ENCODE data around the gene TUSC2.
A peak's percentile ranks its signal among the peaks of the same experiment; 100 is the strongest.

Gene TUSC2

DNA sequence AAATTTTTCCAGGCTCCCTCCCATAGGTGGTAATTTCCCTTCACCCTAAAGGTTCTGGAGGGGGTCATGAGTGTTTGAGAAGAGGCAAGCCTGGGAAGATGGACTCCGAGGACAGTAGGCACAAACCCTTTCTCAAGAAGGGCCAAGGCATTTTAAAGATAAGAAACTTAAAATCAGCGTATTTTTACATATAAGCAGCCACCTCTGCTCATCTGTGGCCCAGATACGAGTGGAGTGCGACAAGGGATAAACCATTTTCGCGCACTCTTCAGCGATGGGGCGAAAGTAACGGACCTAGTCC, 12.1 kb upstream of the TUSC2 start:
- Histone ChIP-seq H3K27me3 (ENCODE audit: insufficient read depth, low read length, poor library complexity) (peaks cover 4% of the 10 kb centered on the region), H3K4me3 (ENCODE audit: low read depth in 1 of 2, low read length in 2 of 2) (peak overlapping the region in 1 of 2 experiments; percentile 49; a peak in 2 of 4 replicates), H3K4me2 (ENCODE audit: insufficient read depth, low read length) (peak overlapping the region; percentile 57), H3K27ac (ENCODE audit: low read length) (no peak overlapping the region), H3K9ac (ENCODE audit: low read depth, low read length) (peak overlapping the region; percentile 46), H3K79me2 (ENCODE audit: insufficient read depth, low read length) (peaks cover 37% of the 10 kb centered on the region), H3K9me3 (ENCODE audit: insufficient read depth, low read length, severe bottlenecking) (no peaks in the 10 kb centered on the region), H4K20me1 (ENCODE audit: insufficient read depth, low read length) (peaks cover 16% of the 10 kb centered on the region), H3K36me3 (ENCODE audit: insufficient read depth, low read length) (peaks cover 16% of the 10 kb centered on the region; the same call in 1 of the 2 replicates), H2AFZ (ENCODE audit: low read depth, low read length) (0 out of 2 replicates have a peak overlapping the region, but pooled peaks have one; percentile 36), H3K4me1 (ENCODE audit: insufficient read depth, low read length) (peaks cover 42% of the 10 kb centered on the region)
- DNase-seq (no peak), ATAC-seq (ENCODE audit: insufficient read depth, low read depth) (no peak)
- no peak for TF ChIP-seq EZH2 (IDR thresholded peaks at IDR 0.05; ENCODE audit: borderline replicate concordance, low read depth, low read length, severe bottlenecking)
- TF ChIP-seq, protein P1, sequence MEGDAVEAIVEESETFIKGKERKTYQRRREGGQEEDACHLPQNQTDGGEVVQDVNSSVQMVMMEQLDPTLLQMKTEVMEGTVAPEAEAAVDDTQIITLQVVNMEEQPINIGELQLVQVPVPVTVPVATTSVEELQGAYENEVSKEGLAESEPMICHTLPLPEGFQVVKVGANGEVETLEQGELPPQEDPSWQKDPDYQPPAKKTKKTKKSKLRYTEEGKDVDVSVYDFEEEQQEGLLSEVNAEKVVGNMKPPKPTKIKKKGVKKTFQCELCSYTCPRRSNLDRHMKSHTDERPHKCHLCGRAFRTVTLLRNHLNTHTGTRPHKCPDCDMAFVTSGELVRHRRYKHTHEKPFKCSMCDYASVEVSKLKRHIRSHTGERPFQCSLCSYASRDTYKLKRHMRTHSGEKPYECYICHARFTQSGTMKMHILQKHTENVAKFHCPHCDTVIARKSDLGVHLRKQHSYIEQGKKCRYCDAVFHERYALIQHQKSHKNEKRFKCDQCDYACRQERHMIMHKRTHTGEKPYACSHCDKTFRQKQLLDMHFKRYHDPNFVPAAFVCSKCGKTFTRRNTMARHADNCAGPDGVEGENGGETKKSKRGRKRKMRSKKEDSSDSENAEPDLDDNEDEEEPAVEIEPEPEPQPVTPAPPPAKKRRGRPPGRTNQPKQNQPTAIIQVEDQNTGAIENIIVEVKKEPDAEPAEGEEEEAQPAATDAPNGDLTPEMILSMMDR (IDR thresholded peaks at IDR 0.05; ENCODE audit: borderline replicate concordance, extremely low read depth, low read length, poor library complexity, severe bottlenecking), result no peak

GRCh38 chr3:50339485-50340146, 11.6 kb upstream of the TUSC2 start:
- 0 out of 4 replicates have a peak overlapping the region, but pooled peaks of 1 of the 2 experiments have one; percentile 49 for H3K4me3 ChIP-seq (ENCODE audit: low read depth in 1 of 2, low read length in 2 of 2)
- H3K27ac ChIP-seq (ENCODE audit: low read length), result no peak overlapping the region
- no peak for TF ChIP-seq EZH2 (IDR thresholded peaks at IDR 0.05; ENCODE audit: borderline replicate concordance, low read depth, low read length, severe bottlenecking)
- H2AFZ ChIP-seq (ENCODE audit: low read depth, low read length), result no peak overlapping the region
- H3K9me3 ChIP-seq (ENCODE audit: insufficient read depth, low read length, severe bottlenecking), result no peaks in the 10 kb centered on the region
- H3K79me2 ChIP-seq (ENCODE audit: insufficient read depth, low read length), result peaks cover 42% of the 10 kb centered on the region
- DNase-seq (no peak), ATAC-seq (ENCODE audit: insufficient read depth, low read depth) (no peak)
- peaks cover 20% of the 10 kb centered on the region for H3K36me3 ChIP-seq (ENCODE audit: insufficient read depth, low read length)
- peak overlapping the region; percentile 93; the same call in 1 of the 2 replicates for H3K9ac ChIP-seq (ENCODE audit: low read depth, low read length)
- peaks cover 47% of the 10 kb centered on the region for H3K4me1 ChIP-seq (ENCODE audit: insufficient read depth, low read length)
- peaks cover 4% of the 10 kb centered on the region for H3K27me3 ChIP-seq (ENCODE audit: insufficient read depth, low read length, poor library complexity)
- H3K4me2 ChIP-seq (ENCODE audit: insufficient read depth, low read length), result peak overlapping the region; percentile 57
- peaks cover 20% of the 10 kb centered on the region for H4K20me1 ChIP-seq (ENCODE audit: insufficient read depth, low read length)

DNA sequence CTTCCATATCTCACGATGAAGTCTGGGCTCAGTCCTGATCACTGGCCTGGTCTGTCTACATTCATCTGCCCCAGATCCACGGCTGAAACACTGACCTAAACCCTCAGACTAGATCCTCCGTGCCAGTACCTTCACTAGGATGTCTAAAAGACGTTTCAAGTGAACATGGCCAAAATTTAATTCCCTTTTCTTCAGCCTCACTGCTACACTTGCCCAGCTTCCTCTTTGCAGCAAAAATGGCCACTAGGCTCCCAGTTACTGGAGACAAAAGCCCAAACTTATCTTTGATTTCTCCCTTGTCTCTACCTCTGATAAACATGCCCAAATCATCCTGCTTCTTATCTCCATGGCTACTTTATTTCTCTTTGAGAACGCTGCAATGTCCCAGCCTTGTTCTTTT, 10.9 kb upstream of the TUSC2 start:
- peaks cover 49% of the 10 kb centered on the region for H3K79me2 ChIP-seq (ENCODE audit: insufficient read depth, low read length)
- no peak overlapping the region for H2AFZ ChIP-seq (ENCODE audit: low read depth, low read length)
- H3K27me3 ChIP-seq (ENCODE audit: insufficient read depth, low read length, poor library complexity), result peaks cover 4% of the 10 kb centered on the region
- H3K4me2 ChIP-seq (ENCODE audit: insufficient read depth, low read length), result peak overlapping the region; percentile 81
- peaks cover 26% of the 10 kb centered on the region for H4K20me1 ChIP-seq (ENCODE audit: insufficient read depth, low read length)
- peak overlapping the region; percentile 93 for H3K9ac ChIP-seq (ENCODE audit: low read depth, low read length)
- no peak for DNase-seq
- 0 out of 2 replicates have a peak overlapping the region, but pooled peaks have one; percentile 49 for H3K27ac ChIP-seq (ENCODE audit: low read length)
- H3K9me3 ChIP-seq (ENCODE audit: insufficient read depth, low read length, severe bottlenecking), result no peaks in the 10 kb centered on the region
- peaks cover 26% of the 10 kb centered on the region for H3K36me3 ChIP-seq (ENCODE audit: insufficient read depth, low read length)
- TF ChIP-seq, protein P1 (IDR thresholded peaks at IDR 0.05; ENCODE audit: borderline replicate concordance, extremely low read depth, low read length, poor library complexity, severe bottlenecking), result no peak
- TF ChIP-seq EZH2 (IDR thresholded peaks at IDR 0.05; ENCODE audit: borderline replicate concordance, low read depth, low read length, severe bottlenecking), result no peak
- ATAC-seq (ENCODE audit: insufficient read depth, low read depth), result no peak
- peaks cover 53% of the 10 kb centered on the region for H3K4me1 ChIP-seq (ENCODE audit: insufficient read depth, low read length)
- H3K4me3 ChIP-seq (ENCODE audit: low read depth in 1 of 2, low read length in 2 of 2), result peak overlapping the region in 1 of 2 experiments; percentile 90; a peak in 2 of 4 replicates

GRCh38 chr3:50337175-50337861, 9.3 kb upstream of the TUSC2 start:
- Histone ChIP-seq H3K4me3 (ENCODE audit: low read depth in 1 of 2, low read length in 2 of 2) (peak overlapping the region; percentile 66 to 90), H4K20me1 (ENCODE audit: insufficient read depth, low read length) (peaks cover 38% of the 10 kb centered on the region), H3K79me2 (ENCODE audit: insufficient read depth, low read length) (peaks cover 64% of the 10 kb centered on the region), H3K9ac (ENCODE audit: low read depth, low read length) (peak overlapping the region; percentile 93), H3K27ac (ENCODE audit: low read length) (peak overlapping the region; percentile 98), H3K36me3 (ENCODE audit: insufficient read depth, low read length) (peaks cover 36% of the 10 kb centered on the region), H3K4me1 (ENCODE audit: insufficient read depth, low read length) (peaks cover 63% of the 10 kb centered on the region), H3K9me3 (ENCODE audit: insufficient read depth, low read length, severe bottlenecking) (no peaks in the 10 kb centered on the region), H2AFZ (ENCODE audit: low read depth, low read length) (peak overlapping the region; percentile 85), H3K4me2 (ENCODE audit: insufficient read depth, low read length) (peak overlapping the region; percentile 81), H3K27me3 (ENCODE audit: insufficient read depth, low read length, poor library complexity) (peaks cover 4% of the 10 kb centered on the region)
- ATAC-seq (ENCODE audit: insufficient read depth, low read depth) (peak; percentile 89), DNase-seq (peak; percentile 98)
- TF ChIP-seq EZH2 (IDR thresholded peaks at IDR 0.05; ENCODE audit: borderline replicate concordance, low read depth, low read length, severe bottlenecking), result no peak
- TF ChIP-seq, protein P1 (IDR thresholded peaks at IDR 0.05; ENCODE audit: borderline replicate concordance, extremely low read depth, low read length, poor library complexity, severe bottlenecking), result no peak

All from DND-41 (cell line).